DLD1 (cell line): ENCODE measurements around the gene RHOH.

Experiments used
- in situ Hi-C: cut with HindIII; loops from 2 replicates; pipeline ENCODE4 v1.10.0; 2017; ENCODE audit warnings: low sequenced_read_pairs

Gene RHOH

DNA sequence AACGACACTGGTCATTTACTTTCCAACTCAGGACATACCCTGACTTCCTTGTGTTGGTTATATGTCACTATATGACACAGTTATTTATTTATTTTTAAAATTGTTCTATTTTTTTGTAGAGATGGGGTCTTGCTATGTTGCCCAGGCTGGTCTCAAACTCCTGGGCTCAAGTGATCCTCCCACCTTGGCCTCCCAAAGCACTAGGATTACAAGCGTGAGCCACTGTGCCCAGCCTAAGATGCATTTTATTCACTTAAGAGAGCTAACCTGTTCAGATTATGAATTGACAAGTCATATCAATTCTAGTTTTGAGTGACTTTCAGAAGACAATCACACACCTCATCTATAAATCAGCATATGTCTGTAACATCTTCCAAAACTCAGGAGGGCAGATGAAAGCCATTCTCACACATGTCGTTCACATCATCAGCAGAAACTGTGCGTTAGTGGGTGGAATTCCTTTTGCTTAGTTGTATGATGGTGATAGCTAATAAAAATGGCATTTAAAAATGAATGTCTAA lies 9.4 kb upstream of the RHOH start:
- in situ Hi-C loops = no loop called here

DNA sequence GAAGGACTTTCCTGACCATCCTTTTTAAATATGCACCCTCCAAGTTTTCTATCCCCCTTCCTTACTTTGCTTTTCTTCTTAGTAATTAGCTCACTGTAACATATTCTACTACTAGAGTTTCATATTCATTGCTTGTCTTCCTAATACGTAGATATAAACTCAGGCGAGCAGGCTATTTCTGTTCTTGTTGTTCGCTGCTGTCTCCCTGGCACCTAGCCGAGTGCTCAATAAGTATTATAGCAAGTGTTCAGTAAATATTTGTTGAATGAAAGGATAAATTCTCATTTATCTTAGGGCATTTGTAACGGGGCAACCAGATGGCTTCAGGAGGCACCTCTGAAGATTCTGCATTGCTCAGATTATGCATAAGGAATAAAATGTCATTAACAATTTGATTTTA lies 6.8 kb upstream of the RHOH start:
- in situ Hi-C loops = no loop called here

DNA sequence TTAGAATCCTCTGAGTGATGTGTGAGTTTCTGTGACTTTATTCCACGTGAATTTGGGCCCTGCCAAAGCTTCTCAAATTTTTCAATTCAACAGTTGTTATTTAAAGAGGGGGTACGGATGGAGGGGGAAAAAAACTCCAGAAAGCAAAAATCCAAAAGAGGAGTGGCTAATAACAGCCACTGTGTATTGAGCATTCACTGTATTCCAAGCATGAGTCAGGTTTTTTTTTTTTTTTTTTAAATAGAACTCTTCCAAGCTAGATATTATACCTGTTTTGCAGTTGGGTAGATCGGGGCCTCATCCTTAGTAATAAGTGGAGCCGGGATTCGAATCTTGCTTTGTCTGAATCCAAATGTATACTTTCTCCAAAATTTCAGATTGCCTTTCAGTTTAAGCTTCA lies 6.4 kb upstream of the RHOH start:
- in situ Hi-C loops = no loop called here

DNA sequence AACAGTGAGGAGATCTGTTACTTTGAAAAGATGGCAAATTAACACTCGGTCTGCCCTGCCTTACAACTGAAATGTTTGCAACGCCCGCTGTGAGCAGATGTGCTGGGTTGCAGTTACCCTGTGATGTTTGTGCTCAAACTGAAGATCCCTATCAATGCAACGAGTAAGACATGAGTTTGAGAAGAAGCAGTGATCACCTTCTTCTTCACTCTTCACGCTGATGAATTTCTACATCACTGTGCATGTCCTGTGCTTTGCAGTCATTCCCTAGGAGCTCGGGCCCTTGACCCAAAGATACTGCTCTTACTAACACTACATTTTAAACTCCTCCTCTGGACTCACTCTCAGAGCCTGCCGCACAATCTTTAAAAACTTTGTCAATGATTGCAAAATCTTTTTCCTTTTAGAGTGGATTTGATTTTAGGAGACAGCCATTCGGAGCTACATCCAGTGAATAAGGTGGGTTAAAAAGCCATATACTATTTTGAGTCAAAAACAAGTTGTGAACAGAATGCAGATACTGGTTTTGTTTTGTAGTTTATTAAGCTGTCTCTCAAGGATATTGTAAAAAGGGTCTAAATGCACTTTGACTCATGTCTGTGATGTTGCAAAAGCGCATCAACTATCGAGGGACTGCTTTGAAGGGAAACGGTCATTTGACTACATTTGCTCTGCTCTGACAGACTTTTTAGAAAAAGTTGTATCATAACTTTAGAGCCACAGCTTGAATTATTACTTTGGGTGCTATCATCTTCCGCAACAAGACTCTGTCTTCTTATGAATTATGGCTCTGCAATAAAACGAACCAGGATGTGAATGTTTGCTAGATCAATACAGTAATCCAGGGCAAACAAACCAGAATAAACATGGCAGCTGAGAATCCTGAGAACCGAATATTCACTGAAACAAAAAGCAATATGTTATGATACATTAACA lies 5.7 kb upstream of the RHOH start:
- in situ Hi-C loops = no loop called here

DNA sequence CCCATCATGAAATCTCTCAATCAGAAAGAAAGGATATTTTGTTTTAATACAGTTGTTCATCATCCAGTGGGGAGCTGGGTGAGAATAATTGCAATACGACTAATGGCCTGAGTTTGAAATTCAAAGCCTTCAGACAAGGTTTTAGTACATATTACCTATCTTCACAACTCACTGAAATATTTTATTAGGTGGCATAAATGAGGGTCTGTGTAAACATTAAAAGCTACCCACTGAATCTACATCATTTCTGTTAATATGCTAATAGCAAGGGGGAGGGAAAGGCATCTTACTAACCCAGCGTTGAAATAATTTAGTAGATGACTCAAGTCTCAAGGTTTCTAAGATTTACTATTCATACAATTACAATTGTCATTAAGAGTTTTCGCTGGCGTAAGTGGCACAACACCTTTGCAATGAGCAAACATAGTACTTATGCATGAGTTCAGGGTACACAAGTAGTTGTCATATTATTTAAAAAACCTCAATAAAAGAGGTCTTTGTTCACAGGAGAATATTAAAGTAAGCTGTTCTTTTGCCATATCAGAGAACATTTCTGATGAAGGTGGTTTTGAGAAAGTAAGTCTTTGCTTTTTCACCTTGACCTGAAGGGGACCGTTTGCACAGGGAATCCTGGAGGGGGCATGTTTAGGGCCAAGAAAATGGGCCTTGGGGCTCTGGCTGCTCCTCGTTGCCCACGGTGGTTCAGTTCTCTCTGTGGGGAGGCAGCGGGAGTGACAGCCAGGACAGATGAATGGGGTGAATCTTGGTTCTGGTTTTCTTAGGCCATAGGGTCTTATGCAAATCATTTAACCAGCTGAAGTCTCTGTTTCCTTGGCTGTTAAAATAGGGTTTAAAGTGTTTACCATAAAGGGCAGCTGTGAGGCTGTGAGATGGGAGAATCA lies 4.5 kb upstream of the RHOH start:
- in situ Hi-C loops = no loop called here

DNA sequence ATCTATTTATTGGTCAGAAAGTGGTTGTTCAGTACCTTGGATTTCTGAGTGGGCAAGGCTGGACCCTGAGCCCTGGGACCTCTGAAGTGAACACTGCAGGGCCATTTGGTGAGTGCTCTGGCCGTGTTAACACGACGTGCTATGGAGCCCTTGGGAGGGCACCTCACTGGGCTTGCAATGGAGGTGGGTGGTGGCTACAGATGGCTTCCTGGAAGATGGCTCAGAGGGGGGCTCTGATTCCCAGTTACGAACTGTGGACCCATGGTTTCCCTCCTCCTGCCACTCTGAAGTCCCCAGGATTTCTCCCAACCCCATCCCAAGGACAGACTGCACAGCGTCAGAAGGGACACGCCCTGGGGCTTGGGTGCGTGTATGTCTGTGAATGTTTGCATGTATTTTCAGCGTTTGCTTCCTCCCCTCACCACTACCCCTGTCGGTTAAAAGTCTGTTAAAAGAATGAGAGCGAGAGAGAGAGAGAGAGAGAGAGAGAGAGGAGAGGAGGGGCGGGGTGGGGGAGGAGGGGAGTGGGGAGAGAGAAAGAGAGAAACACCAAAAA lies 3.7 kb upstream of the RHOH start:
- in situ Hi-C loops = no loop called here

DNA sequence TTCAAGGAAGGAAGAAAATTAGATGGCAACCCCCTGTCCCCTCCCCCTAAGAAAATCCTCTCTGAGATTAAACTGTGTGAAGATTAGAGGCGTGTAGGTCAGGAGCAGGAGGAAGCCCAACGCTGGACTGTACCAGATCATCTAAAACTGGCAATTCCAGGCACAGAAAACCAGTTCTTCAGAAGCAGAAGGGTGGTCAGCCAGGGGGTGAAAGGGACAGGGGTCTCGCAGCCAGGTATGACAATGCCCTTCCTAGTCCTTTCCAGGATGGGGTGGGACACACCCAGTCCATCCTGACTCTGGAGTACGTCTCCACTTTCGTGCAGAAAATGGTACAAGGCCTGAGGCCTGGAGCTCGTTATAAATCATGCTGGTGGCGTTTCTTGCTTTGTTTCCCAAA lies 3.3 kb upstream of the RHOH start:
- in situ Hi-C loops = no loop called here

DNA sequence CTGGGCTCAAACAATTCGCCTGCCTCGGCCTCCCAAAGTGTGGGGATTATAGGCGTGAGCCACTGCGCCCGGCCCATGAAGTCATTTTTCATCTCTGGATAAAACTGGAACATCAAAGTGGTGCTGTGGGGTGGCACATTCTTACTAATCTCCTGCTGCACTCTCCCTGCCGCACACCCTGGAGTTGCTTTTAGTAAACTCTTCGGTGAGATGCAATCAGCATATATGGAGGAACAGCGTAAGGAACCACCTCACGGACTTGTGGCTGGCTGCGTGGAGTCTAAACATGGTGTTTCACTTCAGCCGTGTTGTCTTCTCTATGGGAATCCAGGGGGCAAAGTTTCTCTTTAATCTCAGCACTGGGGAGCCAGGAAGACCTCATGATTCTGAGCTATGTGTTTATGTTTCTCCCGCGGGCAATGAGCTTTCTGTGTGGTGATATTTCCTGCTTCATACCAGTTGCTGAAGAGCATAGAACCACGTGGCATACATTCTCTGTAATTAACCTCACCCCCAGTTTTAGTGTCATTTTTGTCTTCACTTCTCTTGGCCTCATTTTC lies 2.1 kb upstream of the RHOH start:
- in situ Hi-C loops = no loop called here

DNA sequence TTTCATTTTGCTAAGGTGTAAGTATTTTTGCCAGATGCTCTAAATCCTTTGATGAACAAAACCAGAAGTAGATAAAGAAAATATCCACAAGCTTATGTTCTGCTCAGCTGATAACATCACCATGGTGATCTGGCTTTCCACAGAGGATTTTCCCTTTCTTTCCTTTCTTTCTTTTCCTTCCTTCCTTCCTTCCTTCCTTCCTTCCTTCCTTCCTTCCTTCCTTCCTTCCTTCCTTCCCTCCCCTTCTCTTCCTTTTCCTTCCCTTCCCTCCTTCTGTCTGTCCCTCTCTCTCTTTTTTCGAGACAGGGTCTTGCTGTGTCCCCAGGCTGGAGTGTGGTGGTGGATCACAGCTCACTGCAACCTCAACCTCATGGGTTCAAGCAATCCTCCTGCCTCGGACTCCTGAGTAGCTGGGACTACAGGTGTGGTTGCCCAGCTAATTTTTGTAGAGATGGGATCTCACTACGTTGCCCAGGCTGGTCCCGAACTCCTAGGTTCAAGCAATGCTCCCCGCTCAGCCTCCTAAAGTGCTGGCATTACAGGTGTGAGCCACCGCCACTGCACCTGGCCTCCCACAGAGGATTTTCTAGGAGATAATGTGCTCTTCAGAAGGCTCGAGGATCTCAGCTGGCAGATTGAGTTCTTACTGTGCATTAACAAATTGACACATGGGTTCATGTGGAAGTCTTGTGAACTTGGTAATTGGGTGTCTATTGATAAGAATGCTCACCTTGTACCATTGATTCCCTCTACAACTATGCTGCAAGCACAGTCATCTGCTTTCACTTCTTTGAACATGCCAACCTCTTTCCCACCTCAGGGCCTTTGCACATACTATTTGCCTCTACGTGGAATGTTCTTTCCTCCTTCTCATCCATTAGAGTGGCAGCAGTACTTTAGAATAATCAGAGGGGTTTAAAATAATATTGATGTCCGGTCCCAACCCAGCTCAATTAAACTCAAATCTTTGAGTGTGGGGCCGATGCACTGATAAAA lies 1.4 kb upstream of the RHOH start:
- in situ Hi-C loops = no loop called here

DNA sequence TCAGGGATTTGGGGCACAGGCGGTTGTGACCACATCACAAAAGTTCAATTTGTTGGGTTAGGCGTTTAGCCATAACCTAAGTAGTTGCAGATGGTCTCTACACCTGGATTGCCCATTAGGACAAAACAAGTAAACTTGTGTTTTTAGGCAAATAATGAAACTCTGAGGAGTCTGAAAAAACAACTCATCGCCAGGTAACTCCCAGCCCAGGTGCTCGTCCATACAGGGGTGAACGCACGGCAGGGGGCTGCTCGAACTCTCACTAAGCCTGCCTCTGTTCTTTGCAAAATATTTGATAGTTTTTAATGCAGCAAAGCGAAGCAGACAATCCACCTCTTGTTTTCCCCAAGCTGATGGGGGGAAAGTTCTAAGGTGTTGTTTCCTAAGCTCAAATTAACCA lies 559 bp upstream of the RHOH start:
- in situ Hi-C loops = no loop called here

DNA sequence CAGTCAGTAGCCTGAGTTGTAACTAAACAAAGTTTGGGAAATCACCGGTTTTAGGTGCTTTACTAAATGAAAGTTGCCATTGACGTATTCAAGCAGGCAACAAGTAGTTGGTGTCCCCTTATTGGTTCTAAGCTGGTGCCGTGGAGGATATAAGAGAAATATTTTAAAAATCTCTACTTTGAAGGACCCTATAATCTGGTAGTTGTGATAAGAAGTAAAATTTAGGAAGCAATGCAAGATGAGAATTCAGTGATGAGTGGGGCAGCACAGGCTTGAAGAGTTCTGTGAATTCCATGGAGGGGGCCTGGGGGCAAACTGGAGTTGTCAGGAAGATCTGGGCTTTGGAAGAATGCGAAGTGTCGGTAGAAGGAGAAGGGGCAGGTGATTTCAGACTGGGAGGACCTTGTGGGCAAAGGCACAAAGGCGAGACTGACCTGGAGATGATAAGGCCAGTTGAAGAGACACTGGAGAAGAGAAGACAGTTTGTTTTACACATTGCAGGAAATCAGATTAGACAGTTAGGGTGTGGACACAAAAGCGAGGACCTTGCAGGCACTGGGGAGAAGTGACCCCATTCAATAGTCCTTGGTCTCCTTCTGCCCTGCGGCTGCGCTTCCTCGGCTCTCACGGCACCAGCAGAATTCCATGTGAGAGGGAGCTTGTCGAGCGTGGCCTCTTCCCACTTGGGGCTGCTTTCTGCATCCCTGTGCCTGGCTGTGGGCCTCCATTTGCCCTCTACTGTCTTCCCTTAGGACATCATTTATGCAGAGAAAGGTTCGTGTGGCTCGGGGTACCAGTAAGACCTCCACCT lies 1.3 kb downstream of the RHOH start:
- in situ Hi-C loops = no loop called here

DNA sequence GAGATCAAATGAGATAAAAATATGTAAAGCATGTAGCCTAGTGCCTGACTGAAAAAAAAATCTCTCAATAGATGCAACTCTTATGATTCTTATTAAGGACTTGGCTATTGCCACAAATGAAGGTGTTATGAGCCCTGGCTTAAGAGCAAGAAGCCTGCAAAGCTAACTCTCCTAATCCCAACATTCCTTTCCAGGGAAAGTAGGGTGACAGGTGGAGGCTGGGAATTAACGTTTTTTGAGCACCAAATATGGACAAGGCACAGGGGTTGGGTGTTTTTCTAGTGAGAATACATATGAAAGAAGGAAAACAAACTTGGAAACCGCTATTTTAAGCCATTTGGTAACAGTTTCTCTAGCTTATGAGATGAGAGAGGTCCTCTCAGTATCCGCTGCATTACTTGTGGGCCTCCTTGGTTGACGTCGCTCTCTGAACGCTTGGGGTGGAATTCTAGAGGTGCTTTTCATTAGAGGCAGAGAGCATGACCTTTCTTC lies 2.4 kb downstream of the RHOH start:
- in situ Hi-C loops = no loop called here

DNA sequence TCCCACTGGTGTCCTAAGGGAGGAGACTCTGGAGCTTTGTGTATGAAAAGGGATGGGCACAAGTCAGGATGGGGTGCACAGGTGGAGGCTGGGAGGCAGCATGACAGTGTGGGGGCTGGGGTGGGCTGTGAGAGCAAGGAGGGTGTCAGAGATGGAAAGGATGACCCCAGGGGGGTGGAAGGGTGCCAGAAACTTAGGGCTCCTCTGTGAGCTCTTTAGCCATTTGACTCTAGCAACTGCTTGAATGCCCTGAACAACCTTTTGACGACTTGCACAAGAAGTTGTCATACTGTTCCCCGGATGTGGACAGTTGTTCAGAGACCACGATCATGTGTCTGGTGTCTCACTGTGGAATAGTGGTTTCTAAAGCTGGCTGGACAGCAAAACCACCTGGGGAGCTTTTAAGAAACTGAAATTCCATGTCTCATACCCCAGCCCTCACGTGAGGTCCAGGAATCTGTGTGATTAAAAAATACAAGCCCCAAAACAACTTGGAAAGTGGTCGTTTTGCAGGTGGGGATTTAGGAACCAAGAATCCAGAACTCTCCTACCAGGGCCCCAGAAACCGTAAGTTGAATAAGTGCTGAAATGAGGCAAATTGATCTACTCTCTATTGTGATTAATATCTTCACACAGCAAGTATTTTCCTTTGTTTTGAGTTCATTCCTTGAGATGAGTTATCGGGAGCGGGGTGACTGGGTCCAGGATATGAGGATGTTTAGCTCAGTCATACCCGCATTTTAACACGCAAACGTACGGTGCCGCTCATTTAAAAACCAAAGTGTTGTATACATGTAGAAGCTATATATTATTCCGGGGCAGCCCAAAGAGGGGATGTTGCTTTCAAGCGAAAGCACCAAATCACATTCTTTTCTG lies 3.4 kb downstream of the RHOH start:
- in situ Hi-C loops = no loop called here

DNA sequence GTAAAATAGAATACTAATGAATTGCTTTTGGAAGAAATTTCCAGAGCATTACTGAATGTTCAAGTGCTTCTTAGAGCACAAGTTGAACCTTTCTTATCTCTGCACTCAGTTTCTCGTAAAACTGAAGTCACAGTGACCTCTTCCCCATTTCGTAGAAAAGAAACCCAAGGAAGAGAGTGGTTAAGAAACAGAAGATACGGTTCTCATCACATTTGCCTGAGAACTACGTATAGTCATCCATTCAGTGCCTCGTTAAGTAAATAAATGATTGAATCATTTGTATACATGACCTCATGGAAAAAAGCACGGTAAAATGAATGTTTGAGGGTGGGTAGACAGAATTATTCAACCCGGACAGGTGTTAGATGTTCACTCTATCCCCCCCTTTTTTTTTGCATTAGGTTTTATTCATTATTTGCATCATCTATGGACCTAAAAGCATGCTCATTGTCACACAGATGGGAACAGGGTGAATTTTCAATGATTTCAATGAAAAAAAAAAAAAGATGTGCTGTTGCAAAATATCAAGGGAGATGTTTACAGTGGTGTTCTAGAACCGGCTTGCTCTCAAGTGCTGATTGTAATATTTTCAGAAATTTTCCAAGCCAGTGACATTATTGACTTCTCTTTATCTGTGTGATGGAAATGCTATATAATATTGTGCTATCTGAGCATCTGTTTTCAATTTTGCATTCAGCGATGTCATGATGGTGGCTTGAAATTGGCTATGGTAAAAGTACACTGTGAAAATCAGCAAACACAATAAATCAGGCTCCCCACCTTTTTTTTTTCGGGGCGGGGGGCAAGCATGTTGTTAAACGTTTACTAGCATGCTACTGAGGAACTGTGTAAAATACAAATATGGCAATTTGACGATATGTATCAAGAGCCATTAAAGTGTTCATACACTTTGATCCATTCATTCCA lies 4.3 kb downstream of the RHOH start:
- in situ Hi-C loops = no loop called here

DNA sequence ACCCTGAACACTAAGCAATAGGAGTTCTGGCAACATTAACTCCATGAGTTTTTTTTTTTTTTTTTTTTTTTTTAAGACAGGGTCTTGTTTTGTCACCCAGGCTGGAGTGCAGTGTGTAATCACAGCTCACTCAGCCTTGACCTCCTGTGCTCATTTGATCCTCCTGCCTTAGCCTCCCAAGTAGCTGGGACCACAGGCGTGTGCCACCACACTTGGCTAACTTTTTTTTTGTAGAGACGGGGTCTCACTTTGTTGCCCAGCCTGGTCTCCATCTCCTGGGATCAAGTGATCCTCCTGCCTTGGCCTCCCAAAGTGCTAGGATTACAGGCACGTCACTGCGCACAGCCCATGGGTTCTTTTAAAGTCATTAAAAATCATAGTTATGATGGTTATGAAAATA lies 5.1 kb downstream of the RHOH start:
- in situ Hi-C loops = no loop called here

DNA sequence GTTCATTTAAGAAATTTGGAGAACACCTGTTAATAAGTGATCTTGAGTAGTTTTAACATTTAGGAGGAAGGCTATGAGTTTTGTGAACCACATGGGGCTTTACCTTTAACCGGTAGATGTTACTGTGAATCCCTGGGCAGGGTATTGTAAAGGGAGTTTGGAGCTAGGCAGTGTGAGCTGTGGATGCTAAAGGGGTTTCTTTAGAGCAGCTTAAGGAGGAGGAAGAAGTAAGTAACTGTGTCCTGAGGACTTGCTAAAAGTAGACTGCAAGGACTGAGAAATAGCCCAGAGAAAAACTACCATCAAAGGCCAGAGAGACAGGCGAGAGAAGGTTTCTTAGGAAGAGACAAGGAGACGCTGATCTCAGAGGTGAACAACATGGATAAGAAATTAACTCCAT lies 5.6 kb downstream of the RHOH start:
- in situ Hi-C loops = no loop called here
